Peyer's patch (tissue), 4 donors: Measurements from ENCODE around the gene CLPTM1L.

Source experiments
- CTCF ChIP-seq, 6 experiments: fragments of 450-650 bp in 4 of 6; fragments of 200-600 bp in 2 of 6; sonication (generic) in 1 of 6; IDR thresholded peaks; one replicate each; pipeline ENCODE4 v1.5.1; 2017 to 2019; ENCODE audit warnings: antibody characterized with exemption in 6 of 6, mild to moderate bottlenecking in 3 of 6, moderate library complexity in 1 of 6
- POLR2A ChIP-seq, 2 donors: fragments of 450-650 bp; IDR thresholded peaks; one replicate each; pipeline ENCODE4 v1.5.1; 2017; ENCODE audit warnings: antibody characterized with exemption in 2 of 2, mild to moderate bottlenecking in 2 of 2, moderate library complexity in 2 of 2

- TF ChIP-seq CTCF (IDR thresholded peaks at IDR 0.05): no peak
- TF ChIP-seq POLR2A (IDR thresholded peaks at IDR 0.05): no peak
Measured at GRCh38 chr5:1338506-1339070, 6.3 kb downstream of the CLPTM1L start.
